ENCODE data around the gene BTBD9.

Gene BTBD9

GRCh38 chr6:38407192-38407591 is 232.5 kb downstream of the BTBD9 start:
- no peak for TF ChIP-seq CTCF (IDR thresholded peaks at IDR 0.05; ENCODE audit: insufficient read depth, low read depth, low read length, missing control alignments)
- DNase-seq (ENCODE audit: low read depth): no peak
- no peak overlapping the region for H3K4me3 ChIP-seq (ENCODE audit: low read length)

GRCh38 chr6:38406096-38406495 is 233.6 kb downstream of the BTBD9 start:
- TF ChIP-seq CTCF (IDR thresholded peaks at IDR 0.05; ENCODE audit: insufficient read depth, low read depth, low read length, missing control alignments): no peak
- no peak for DNase-seq (ENCODE audit: low read depth)
- no peak overlapping the region for H3K4me3 ChIP-seq (ENCODE audit: low read length)

GRCh38 chr6:38404900-38405556 is 234.7 kb downstream of the BTBD9 start:
- no peak overlapping the region for H3K4me3 ChIP-seq (ENCODE audit: low read length)
- peak; percentile 92 for DNase-seq (ENCODE audit: low read depth)
- no peak for TF ChIP-seq CTCF (IDR thresholded peaks at IDR 0.05; ENCODE audit: insufficient read depth, low read depth, low read length, missing control alignments)

GRCh38 chr6:38404355-38404754 is 235.4 kb downstream of the BTBD9 start:
- no peak for TF ChIP-seq CTCF (IDR thresholded peaks at IDR 0.05; ENCODE audit: insufficient read depth, low read depth, low read length, missing control alignments)
- peak; percentile 32 for DNase-seq (ENCODE audit: low read depth)

GRCh38 chr6:38403548-38403947 is 236.2 kb downstream of the BTBD9 start:
- H3K4me3 ChIP-seq (ENCODE audit: low read length): no peak overlapping the region
- no peak for TF ChIP-seq CTCF (IDR thresholded peaks at IDR 0.05; ENCODE audit: insufficient read depth, low read depth, low read length, missing control alignments)
- no peak for DNase-seq (ENCODE audit: low read depth)

More at GRCh38 chr6:38404355-38404754, 235.4 kb downstream of the BTBD9 start:
- no peak overlapping the region for H3K4me3 ChIP-seq (ENCODE audit: low read length)

- no peak for TF ChIP-seq CTCF (IDR thresholded peaks at IDR 0.05; ENCODE audit: insufficient read depth, low read depth, low read length, missing control alignments)
- H3K4me3 ChIP-seq (ENCODE audit: low read length): no peak overlapping the region
- no peak for DNase-seq (ENCODE audit: low read depth)
Measured at GRCh38 chr6:38400764-38401163, 239.0 kb downstream of the BTBD9 start.

GRCh38 chr6:38400101-38400500 is 239.6 kb downstream of the BTBD9 start:
- TF ChIP-seq CTCF (IDR thresholded peaks at IDR 0.05; ENCODE audit: insufficient read depth, low read depth, low read length, missing control alignments): no peak
- no peak overlapping the region for H3K4me3 ChIP-seq (ENCODE audit: low read length)

More at GRCh38 chr6:38400101-38400500, 239.6 kb downstream of the BTBD9 start:
- DNase-seq (ENCODE audit: low read depth): no peak
